ENCODE measurements around the gene LDLRAD4. TPM values are rescaled to one million over a fixed set of nuclear protein-coding genes. Genes with fewer than 3 reads are reported as not detected.

Gene LDLRAD4
- total RNA-seq, 4 donors from 2014 or later: 14.0 to 36.9 (median 29.3) TPM

GRCh38 chr18:13428319-13428718 lies 209.8 kb downstream of the LDLRAD4 start:
- no peak for DNase-seq (ENCODE audit: low spot score in 2 of 2)
- Histone ChIP-seq H3K4me1 (no peaks in the 10 kb centered on the region), H3K9me3 (no peaks in the 10 kb centered on the region), H3K4me3 (no peak overlapping the region), H3K27me3 (no peaks in the 10 kb centered on the region), H3K27ac (no peak overlapping the region), H3K36me3 (no peaks in the 10 kb centered on the region)
- TF ChIP-seq CTCF (IDR thresholded peaks at IDR 0.05) (no peak), EP300 (IDR thresholded peaks at IDR 0.05) (no peak), POLR2A (IDR thresholded peaks at IDR 0.05) (no peak)
- WGBS, 2 donors: 69 to 78% methylated on average over 3 of the region's 3 CpGs

- H3K27ac ChIP-seq: no peak overlapping the region
- WGBS, 2 donors: 82 to 86% methylated on average over 5 of the region's 5 CpGs
- no peaks in the 10 kb centered on the region for H3K27me3 ChIP-seq
- H3K36me3 ChIP-seq: no peaks in the 10 kb centered on the region
- no peaks in the 10 kb centered on the region for H3K9me3 ChIP-seq
- H3K4me3 ChIP-seq: no peak overlapping the region
- no peak for DNase-seq (ENCODE audit: low spot score in 2 of 2)
- no peak for TF ChIP-seq POLR2A (IDR thresholded peaks at IDR 0.05)
- no peak for TF ChIP-seq CTCF (IDR thresholded peaks at IDR 0.05)
- TF ChIP-seq EP300 (IDR thresholded peaks at IDR 0.05): no peak
- no peaks in the 10 kb centered on the region for H3K4me1 ChIP-seq
Measured at GRCh38 chr18:13429016-13429415, 210.5 kb downstream of the LDLRAD4 start.

- Histone ChIP-seq H3K27ac (no peak overlapping the region), H3K9me3 (no peaks in the 10 kb centered on the region), H3K27me3 (no peaks in the 10 kb centered on the region), H3K4me3 (no peak overlapping the region), H3K36me3 (no peaks in the 10 kb centered on the region), H3K4me1 (no peaks in the 10 kb centered on the region)
- no peak for DNase-seq (ENCODE audit: low spot score in 2 of 2)
- TF ChIP-seq EP300 (IDR thresholded peaks at IDR 0.05) (no peak), CTCF (IDR thresholded peaks at IDR 0.05) (no peak), POLR2A (IDR thresholded peaks at IDR 0.05) (no peak)
- WGBS, 2 donors: 81 to 92% methylated on average over 15 of the region's 15 CpGs
Measured at GRCh38 chr18:13429884-13430510, 211.4 kb downstream of the LDLRAD4 start.

GRCh38 chr18:13430663-13431062 lies 212.1 kb downstream of the LDLRAD4 start:
- H3K4me1 ChIP-seq: no peaks in the 10 kb centered on the region
- TF ChIP-seq CTCF (IDR thresholded peaks at IDR 0.05) (no peak), EP300 (IDR thresholded peaks at IDR 0.05) (no peak), POLR2A (IDR thresholded peaks at IDR 0.05) (no peak)
- H3K36me3 ChIP-seq: no peaks in the 10 kb centered on the region
- DNase-seq (ENCODE audit: low spot score in 2 of 2): no peak
- H3K27ac ChIP-seq: no peak overlapping the region
- H3K27me3 ChIP-seq: no peaks in the 10 kb centered on the region
- WGBS, 2 donors: 83 to 91% methylated on average over 4 of the region's 4 CpGs
- no peaks in the 10 kb centered on the region for H3K9me3 ChIP-seq
- no peak overlapping the region for H3K4me3 ChIP-seq

DNA sequence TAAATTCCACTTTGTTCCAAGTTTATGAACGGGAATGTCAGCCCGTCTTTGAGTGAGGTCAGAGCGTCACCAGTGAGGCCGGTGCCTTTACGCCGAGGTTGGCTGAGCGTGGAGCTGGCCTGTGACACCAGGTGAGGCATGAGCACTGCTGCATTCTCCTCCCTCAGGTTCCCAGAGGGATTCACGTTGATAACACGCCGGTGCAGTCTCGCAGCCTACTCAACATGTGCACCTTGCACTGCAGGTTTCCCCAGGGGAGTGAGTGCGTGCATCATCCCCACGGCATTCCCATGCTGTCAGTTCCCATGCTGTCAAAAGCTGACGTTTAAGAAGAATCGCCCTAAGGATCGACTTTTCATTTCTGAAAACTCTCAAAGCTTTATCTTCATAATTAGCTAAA lies 213.3 kb downstream of the LDLRAD4 start:
- H3K27ac ChIP-seq: no peak overlapping the region
- no peaks in the 10 kb centered on the region for H3K36me3 ChIP-seq
- WGBS, 2 donors: 88 to 94% methylated on average over 16 of the region's 16 CpGs
- no peaks in the 10 kb centered on the region for H3K9me3 ChIP-seq
- no peak overlapping the region for H3K4me3 ChIP-seq
- peaks cover 0 to 3% (median 0%) of the 10 kb centered on the region in 4 donors for H3K4me1 ChIP-seq
- DNase-seq (ENCODE audit: low spot score in 2 of 2): no peak
- TF ChIP-seq POLR2A (IDR thresholded peaks at IDR 0.05) (no peak), CTCF (IDR thresholded peaks at IDR 0.05) (no peak), EP300 (IDR thresholded peaks at IDR 0.05) (no peak)
- no peaks in the 10 kb centered on the region for H3K27me3 ChIP-seq

Data from tibial nerve (tissue), 4 donors.